GM21423 (cell line): ENCODE data around the gene TNKS1BP1.
"Not testable (repeated sequence)": the region's sequence is repeated elsewhere in the genome, so short reads cannot be mapped to it uniquely, and the experiment has no call there.

ENCODE experiments used
- ATAC-seq: cut with Tn5 transposase; IDR thresholded peaks from one replicate; pipeline ENCODE4 v1.9.1; 2021; ENCODE audit warnings: mild to moderate bottlenecking, moderate library complexity; ENCODE audit not compliant: unreplicated experiment

The TNKS1BP1 gene

DNA sequence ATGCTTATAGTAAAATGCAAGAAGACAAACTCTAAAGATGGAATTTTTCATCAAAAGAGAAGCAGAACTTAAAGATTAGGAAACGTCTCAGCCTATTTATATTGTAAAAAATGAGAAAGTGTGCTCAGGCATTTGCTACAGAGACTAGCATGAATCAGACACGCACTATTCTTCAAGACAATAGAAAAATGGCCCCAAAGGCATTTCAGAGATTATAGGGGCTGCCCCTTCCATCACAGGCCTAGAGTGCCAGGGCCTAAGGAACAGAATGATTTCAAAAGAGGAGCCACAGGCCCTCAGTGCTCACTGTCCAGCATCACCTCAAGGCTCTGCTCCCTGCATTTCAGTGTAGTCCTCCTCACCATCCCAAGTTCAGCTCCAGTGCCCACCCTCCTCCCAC lies 27.5 kb downstream of the TNKS1BP1 start:
- ATAC-seq, result no peak

DNA sequence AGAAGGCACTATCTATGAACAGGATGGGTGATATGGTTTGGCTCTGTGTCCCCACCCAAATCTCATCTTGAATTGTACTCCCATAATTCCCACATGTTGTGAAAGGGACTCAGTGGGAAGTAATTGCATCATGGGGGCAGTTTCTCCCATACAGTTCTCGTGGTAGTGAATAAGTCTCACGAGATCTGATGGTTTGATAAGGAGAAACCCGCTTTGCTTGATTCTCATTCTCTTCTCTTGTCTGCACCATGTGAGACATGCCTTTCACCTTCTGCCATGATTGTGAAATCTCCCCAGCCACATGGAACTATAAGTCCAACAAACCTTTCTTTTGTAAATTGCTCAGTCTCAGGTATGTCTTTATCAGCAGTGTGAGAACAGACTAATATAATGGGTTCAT lies 28.5 kb downstream of the TNKS1BP1 start:
- ATAC-seq, result not testable (repeated sequence)

DNA sequence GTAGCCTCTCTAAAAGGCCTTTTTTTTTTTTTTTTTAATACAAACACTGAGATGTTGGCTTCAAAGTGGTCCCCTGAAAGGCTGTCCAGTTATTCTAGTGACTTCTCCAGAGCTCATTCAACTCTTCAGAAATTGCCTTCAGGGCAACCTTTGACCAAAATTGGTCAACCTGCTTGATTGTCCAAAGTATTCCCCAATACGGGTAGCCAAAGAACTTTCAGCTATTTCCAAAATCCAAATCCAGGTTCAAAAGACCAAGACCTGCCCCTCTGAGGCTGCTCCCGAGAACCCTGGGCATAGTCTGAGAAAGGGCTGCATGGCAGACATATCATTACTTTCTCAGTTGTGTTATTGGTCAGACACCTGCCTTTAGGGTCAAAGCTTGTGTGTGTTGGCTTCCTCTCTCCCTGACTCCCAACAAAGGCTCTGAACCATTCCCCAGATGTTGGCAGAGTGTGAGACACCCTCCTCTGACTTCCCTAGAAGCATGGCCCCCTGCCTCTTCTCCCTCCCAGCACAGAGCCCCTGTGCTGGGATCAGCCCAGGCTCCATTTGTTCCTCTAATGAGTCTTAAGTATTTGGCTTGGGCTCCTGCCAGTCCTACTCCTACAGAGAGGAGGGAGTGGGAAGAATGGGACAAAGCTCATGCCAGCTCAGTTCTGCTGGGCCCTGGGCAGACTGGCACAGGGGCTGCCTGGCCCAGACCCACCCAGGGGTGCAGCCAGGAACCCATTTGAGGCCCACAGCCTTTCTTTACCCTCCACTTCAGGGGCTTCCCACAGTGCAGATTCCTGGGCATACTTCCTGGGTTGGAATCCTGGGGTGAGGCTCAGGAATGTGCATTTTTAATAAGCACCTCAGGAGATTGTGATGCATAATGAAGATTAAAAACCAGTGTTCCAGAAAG lies 30.3 kb downstream of the TNKS1BP1 start:
- ATAC-seq, result no peak

DNA sequence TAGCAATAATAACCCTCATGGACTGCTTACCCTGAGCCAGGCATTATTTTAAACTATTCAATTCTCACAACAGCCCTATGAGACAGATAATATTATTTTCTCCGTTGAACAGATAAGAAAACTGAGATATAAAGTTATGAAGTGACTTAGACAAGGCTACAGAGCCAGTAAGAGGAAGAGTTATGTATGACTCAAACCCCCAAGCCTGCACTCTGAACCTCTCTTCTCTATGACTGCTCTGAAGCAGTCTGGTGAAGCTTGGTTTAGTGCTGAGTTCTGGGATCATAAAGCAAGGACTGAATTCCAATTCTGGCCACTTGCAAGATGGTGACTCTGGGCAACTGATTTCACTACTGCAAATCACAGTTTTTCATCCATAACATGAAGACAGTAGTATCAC lies 34.5 kb downstream of the TNKS1BP1 start:
- no peak for ATAC-seq

DNA sequence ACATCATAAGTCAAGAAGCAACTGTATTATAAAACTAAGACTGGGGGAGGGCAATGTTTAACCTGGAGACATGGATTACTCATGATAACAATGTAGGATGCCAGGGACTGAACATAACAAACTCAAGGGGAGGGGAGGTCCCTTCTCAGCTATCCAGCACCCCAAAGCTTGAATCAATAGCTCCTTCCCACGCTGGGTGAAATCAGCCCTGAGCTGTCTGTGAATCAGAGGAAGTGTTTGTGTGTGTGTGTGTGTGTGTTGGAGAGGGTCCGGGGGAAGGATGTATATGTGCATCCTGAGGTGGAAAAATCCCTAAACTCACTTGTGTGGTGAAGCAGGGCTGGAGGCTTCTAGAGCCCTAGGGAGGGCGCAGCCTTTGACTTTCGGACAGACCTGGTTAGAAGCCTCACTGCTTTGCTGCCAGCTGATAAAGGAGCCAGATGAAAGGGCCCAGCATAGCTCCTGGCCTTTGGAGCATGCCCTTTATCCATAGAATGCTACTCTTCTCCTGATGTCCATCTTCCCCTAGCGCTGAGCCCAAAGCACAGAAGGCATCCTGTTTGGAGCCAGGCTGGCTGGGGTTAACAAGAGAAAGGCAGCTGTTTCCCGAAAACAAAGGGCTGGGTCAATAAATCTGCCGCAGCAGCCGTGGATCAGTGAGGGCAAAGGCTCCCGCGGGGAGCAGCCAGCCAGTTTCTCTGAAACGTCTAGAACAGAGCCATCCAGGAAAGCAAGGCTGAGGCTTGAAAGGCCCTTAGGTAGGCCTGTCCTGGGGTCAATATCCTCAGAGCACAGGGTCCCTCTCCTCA lies 35.8 kb downstream of the TNKS1BP1 start:
- no peak for ATAC-seq

DNA sequence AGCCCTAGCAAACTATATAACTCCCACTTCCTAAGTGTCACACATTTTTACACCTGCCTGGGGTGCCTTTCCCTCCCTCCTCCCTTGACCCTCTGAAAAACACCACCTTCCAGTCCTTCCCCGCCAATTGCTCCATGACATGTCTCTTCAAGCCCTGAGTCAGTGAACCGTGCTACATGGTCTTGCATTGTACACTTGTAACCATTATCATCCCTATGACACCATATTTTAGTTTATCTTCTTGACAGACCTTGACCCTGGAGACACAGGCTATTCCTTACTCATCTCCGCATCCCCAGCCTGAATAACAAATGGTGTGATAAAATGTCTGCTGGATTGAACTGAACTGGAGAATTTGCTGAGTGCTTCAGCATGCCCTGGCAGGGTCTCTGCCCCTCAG lies 36.9 kb downstream of the TNKS1BP1 start:
- no peak for ATAC-seq

DNA sequence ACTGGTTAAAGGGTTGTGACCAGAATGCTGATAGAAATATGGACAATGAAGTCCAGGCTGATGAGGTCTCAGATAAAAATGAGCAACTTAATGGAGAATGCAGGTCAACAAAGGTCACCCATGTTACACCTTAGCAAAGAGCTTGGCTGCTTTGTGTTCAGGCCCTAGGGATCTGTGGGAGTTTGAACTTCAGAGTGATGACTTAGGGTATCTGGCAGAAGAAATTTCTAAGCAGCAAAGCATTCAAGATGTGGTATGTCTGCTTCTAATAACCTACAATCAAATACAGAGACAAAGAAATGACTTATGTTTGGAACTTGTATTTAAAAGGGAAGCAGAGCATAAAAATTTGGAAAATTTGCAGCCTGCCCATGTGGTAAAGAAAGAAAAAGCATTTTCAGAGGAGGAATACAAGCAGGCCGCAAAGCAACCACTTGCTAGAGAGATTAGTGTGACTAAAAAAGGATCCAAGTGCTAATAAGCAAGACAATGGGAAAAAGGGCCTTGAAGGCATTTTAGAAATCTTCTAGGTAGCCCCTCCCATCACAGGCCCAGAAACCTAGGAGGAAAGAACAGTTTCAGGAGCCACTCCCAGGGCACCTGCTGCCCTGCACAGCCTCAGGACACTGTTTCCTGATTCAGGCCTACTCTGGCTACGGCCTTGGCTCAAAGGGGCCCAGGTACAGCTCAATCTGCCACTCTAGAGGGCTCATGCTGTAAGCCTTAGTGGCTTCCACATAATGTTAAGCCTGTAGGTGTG lies 41.3 kb downstream of the TNKS1BP1 start:
- ATAC-seq, result no peak

DNA sequence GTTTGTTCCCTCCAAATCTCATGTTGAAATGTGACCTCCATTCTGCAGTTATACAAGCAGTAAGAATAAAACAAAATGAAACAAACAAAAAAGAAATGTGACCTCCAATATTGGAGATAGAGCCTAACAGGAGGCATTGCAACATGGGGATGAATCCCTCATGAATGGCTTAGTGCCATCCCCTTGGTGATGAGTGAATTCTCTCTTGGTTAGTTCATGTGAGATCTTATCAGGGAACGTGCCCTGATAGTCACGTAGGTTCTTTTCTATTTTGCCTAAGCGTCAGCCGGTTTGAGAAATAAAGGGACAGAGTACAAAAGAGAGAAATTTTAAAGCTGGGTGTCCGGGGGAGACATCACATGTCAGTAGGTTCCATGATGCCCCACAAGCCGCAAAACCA lies 43.2 kb downstream of the TNKS1BP1 start:
- ATAC-seq, result not testable (repeated sequence)

DNA sequence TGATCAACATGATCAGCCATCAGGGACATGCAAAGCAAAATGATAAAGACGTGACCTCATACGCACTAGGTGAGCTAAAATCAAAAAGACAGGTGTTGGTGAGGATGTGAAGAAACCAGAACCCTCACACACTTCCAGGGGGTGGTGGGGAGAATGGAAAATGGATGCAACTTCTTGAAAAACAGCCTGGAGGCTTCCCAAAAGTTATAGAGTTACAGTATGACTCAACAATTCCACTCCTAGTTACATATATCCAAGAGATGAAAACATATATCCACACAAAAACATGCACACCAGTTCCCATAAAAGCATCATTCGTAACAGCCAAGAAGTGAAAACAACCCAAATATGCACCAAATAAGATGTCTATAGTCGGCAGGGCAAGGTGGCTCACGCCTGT lies 45.6 kb downstream of the TNKS1BP1 start:
- ATAC-seq, result no peak

DNA sequence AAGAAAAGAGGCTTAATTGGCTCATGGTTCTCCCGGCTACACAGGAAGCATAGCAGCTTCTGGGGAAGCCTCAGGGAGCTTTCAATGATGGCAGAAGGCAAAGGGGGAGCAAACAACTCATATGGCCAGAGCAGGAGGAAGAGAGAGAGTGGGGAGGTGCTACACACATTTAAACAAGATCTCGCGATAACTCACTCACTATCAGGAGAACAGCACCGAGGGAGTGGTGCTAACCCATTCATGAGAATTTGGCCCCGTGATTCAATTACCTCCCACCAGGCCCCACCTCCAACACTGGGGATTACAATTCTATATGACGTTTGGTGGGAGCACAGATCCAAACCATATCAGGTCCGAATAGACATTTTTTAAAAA lies 46.0 kb downstream of the TNKS1BP1 start:
- ATAC-seq, result no peak

DNA sequence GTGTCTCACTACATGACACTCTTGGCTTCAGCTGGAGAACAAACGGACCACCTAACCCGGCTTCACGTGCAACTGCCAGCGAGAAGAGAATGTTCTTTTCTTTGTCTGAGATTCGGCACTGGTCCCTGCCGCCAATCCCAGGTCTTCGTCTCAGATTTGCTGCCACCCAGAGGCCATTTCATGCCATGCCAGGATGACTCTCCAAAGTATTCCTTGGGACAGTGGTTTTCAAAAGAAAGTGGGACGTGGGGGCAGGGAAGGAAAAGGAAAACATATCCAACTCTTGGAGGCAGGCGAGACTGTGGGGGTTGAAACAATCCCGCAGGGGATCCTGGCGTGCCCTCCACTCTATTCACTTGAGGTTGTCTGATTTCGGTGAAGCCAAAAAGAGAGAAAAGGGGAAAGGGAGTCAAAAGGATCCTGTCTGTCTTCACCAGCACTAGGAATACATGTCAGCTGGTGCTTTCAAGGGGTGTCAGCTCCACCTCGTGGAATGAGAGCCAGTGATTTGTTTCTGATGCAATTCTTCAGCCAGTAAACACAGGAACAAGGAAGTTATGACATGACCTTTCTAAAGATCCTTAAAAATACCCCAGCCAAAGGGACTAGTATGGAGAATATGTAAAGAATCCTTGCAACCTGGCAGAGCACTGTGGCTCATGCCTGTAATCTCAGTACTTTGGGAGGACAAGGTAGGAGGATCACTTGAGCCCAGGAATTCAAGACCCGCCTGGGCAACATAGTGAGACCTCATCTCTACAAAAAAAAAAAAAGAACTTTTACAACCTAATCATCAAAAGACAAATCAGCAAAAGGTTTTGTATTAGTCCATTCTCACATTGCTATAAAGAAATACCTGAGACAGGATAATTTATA lies 46.7 kb downstream of the TNKS1BP1 start:
- ATAC-seq, result peak; percentile 63

DNA sequence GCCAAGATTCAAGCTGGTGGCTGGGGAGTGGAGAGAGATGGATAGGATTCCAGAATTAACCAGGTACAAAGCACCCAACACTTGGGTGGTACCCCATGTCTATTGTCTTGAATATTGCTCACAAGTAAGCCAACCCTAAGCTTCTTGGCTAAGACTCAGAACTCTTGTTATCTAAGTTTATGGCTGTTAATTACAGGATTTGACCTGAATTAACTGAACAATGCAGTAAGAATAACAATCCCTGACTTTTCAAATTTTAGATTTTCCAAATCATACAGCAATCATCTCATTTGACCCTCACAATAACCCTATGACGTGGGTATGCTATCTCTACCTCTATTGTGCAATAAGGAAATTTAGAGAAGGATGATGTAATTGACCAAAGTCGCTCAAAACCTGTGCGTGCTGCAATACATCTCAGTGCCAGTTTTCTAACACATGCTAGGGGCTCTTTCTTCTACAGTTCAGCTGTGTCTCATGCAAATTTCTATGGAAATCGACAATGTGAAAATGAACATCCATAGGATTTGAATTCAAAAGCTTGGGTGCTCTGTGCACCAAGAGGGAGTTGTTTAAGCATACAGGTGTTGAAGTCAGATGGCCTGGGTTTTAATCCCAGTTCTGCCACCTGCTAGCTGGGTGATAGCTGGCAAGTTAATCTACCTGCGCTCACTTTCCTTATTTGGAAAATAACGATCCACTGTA lies 47.6 kb downstream of the TNKS1BP1 start:
- no peak for ATAC-seq

DNA sequence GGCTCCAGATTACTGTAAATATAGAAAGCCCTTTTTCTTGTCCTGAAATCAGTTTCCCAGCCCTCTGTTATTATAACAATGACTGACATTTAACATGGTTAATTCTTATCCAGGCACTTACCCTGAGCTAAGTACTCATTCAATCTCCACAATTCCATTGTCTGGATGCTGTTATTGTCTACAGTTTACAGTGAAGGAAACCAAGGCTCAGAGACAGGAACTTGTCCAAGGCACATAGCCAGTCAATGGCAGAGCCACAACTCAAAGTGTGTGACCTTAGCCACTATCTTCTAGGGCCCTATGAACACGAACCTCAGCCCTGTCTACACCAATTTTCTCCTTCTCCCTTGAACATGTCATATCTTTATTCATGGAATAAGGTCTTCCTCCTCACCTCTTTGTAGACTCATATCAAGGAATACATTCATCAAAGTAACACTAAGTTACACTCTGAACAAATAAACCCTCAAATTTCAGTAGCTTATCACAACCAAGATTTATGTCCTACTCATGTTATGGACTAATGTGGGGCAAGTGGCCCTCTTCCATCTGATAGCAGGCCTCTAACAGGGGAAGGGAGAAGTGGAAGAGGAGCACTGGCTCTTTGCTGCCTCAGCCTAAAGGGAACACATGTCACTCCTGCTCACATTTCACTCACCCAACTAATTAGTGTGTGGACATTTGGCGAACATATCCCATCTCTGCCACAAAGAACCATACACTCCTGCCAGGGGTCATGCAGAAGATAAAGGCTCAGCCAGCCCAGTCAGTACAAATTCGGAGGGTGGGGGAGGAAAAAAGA lies 48.4 kb downstream of the TNKS1BP1 start:
- no peak for ATAC-seq

DNA sequence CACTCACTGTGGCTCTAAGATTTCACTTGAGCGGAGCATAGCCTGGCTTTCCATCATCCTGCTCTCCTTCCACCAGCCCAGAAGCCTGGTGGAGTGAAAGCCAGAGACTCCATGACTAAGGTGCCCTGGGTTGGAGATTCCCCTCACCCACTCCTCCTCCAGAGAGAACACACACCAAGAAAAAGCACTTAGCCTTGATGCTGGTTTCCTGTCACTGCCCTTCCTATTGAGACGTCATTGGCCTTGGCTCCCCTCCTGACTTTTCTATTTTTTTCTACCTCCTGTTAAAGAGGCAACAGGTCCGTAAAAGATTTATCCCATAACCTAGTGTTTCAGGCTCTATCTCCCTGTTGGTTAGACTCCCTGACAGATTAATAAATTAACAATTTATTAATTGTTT lies 49.2 kb downstream of the TNKS1BP1 start:
- no peak for ATAC-seq

DNA sequence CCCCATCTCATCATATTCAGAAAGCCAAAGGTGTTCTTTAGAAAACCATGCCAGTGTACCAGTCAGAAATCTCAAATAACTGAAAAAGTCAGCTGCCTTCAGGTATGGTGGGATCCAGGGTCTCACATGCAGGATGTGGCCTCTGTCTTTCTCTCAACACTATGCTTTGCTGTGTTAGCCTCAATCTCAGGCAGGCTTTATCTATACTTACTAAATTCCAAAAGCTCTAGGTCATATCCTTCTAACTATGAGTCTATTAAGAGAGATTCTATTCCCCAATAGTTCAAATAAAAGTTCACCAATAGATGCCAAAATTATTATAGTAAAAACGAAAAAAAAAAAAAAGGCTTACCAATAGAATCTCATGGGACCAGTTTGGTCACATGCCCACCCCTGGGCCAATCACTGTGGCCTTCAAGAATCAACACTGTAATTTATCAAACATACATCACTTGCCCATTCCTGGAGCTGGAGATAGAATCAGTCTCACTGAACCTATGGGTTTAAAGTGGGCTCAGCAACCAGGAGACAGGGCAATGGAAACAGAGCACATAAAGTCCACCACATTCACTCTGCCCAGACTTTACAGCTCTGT lies 49.8 kb downstream of the TNKS1BP1 start:
- ATAC-seq, result no peak

DNA sequence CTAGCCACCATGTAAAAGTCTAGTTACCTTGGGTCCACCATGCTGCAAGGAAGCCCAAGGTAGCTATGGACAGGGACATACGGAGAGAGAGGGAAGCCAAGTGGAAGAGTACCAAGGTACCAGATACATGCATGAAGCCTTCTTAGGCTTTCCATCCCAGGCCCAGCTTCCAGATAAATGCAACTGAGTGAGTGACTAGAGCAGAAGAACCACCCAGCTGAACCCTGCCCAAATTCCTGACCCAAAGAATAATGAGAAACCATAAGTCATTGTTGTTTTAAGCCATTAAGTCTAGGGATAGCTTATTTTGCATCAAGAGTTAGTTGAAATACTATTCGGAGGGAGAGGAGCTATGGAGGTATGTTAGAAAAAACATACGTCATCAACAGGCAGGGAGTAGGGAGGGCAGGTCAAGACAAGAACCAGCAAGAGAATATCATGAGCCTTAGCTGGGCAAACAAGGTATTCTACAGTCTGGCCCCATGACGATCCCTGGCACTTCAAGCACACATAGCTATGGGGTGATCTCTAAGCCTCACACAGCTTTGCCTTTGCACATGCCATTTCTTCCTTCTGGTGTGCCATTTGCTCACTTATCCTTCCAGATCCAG lies 51.2 kb downstream of the TNKS1BP1 start:
- no peak for ATAC-seq

DNA sequence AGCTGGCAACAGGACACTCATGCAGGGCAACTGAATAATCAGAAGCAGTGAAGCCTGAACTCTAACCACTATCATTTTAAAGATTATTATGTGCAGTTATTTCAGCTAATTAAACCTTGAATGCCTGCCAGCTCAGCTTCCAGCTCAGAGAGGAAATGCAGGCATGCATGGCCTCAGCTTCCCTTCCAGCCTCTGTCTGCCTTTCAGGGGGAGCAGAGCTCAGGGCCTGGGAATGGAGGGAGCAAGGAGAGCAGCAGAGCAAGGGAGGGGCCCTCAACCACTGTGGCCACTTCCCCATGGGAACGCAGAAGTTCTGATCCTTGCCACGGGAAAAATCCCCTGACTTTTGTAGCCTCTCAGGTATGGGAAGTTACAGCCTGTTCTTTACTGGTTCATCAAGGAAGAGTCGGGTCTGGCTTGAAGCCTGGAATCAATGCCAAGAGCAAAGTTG lies 55.2 kb downstream of the TNKS1BP1 start:
- ATAC-seq, result no peak

DNA sequence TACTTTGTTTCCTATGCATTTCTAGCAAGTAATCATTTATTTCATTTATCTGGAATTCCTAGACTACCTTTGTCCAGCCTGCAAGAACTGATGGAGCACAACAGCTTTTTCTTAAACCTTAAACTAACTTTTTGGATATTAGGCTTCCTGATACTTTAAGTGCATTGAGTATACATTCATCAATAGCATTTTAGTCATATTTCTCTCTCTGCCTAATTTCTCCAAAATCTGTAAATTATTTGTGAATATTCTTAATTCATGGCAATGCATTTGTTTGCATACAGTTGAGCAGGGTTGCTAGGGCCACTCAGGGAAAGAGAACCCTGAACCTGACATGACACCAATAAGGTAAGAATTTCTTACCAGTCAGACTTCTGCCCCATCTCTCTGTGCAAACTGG lies 58.6 kb downstream of the TNKS1BP1 start:
- no peak for ATAC-seq
